ENCODE measurements around the gene DAND5. TPM values are rescaled to one million over a fixed set of nuclear protein-coding genes. Genes with fewer than 3 reads are reported as not detected.

DAND5 gene
- total RNA-seq, 5 donors from 2014 or later (not counting 1 experiment from before 2014, with no cell fraction given) = not detected

DNA sequence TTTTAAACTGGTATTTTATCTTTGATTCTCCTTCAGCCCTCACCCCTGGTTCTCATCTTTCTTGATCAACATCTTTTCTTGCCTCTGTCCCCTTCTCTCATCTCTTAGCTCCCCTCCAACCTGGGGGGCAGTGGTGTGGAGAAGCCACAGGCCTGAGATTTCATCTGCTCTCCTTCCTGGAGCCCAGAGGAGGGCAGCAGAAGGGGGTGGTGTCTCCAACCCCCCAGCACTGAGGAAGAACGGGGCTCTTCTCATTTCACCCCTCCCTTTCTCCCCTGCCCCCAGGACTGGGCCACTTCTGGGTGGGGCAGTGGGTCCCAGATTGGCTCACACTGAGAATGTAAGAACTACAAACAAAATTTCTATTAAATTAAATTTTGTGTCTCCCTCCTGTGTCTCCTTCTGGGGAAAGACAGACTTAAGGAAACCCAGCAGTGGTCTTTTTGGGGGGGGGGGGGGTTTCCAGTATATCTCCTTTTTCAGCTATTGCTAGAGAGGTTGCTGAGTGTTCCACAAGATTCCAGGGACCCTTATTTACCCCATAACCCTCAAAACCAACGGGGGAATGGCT lies 25.2 kb upstream of the DAND5 start:
- DNase-seq (no peak), ATAC-seq (replicated peaks in 1 of 4) (no peak)
- Mint-ChIP-seq H3K4me3 (peak overlapping the region in 1 of 3 donors; percentile 93), H3K4me1 (peaks cover 56 to 66% (median 64%) of the 10 kb centered on the region in 3 donors), H3K27ac (peak overlapping the region in 1 of 2 donors; percentile 90), H3K27me3 (no peaks in the 10 kb centered on the region), H3K9me3 (no peaks in the 10 kb centered on the region), H3K36me3 (peaks cover 43% of the 10 kb centered on the region)
- Histone ChIP-seq H3K27ac (ENCODE audit: low read length) (peak overlapping the region; percentile 89), H3K27me3 (replicated peaks in 1 of 2; ENCODE audit: control insufficient read depth in 2 of 2, extremely low read depth in 1 of 2, insufficient read depth in 2 of 2, low read length in 1 of 2) (no peaks in the 10 kb centered on the region), H3K36me3 (ENCODE audit: control insufficient read depth in 2 of 2, extremely low read depth in 1 of 2, insufficient read depth in 1 of 2, low read length in 1 of 2) (peaks cover 17 to 75% of the 10 kb centered on the region in 2 donors), H3K4me1 (ENCODE audit: control insufficient read depth in 1 of 2, extremely low read depth in 1 of 2, insufficient read depth in 2 of 2, low read length in 2 of 2) (peaks cover 15 to 75% of the 10 kb centered on the region in 2 experiments), H3K9me3 (no peaks in the 10 kb centered on the region), H3K4me3 (ENCODE audit: control insufficient read depth in 1 of 2, extremely low read depth in 1 of 2, low read length in 1 of 2) (no peak overlapping the region)
- WGBS (ENCODE audit: insufficient coverage) = no CpG with 5 or more reads among the region's 2 CpGs
- ChIA-PET POLR2A (no interaction called here), CTCF (interaction anchor here in 1 of 2 donors (0.7 kb wide), 1 partner anchor 25 kb away, joined by 4 read pairs; the partner anchor contains the start of gene SYCE2)

DNA sequence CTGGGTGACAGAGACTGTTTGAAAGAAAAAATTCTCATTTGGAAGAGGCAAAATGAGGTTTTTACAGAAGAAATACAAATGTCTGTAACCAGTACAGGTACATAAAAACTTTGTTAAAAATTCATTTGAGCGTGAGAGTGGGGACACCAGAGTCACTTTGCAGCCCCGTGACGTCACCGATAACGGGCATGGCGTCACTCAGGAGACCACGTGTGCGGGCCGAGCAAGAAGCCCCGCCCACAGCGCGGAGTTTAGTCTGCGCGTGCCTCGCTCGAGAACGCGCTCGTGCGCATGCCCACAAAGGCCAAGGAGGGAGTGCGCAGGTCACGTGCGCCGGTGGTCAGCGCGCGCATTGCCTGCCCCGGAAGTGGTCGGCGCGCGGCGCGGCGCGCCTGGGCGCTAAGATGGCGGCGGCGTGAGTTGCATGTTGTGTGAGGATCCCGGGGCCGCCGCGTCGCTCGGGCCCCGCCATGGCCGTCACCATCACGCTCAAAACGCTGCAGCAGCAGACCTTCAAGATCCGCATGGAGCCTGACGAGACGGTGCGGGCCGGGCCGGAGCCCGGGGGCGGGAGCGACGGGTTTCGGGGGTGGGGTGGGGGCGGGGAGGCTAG lies 23.8 kb upstream of the DAND5 start, which contains the start of gene RAD23A:
Gene RAD23A, plus strand, starts transcription at position 384 of the 613 bp plus-strand sequence. Its CDS starts 87 bp downstream, at position 471.
- Histone ChIP-seq H3K9me3 (no peaks in the 10 kb centered on the region), H3K36me3 (ENCODE audit: control insufficient read depth in 2 of 2, extremely low read depth in 1 of 2, insufficient read depth in 1 of 2, low read length in 1 of 2) (peaks cover 14 to 72% of the 10 kb centered on the region in 2 donors), H3K27ac (ENCODE audit: low read length) (peak within 1 kb of the TSS; percentile 89), H3K27me3 (replicated peaks in 1 of 2; ENCODE audit: control insufficient read depth in 2 of 2, extremely low read depth in 1 of 2, insufficient read depth in 2 of 2, low read length in 1 of 2) (no peaks in the 10 kb centered on the region), H3K4me1 (ENCODE audit: control insufficient read depth in 1 of 2, extremely low read depth in 1 of 2, insufficient read depth in 2 of 2, low read length in 2 of 2) (peaks cover 5 to 61% of the 10 kb centered on the region in 2 experiments), H3K4me3 (ENCODE audit: control insufficient read depth in 1 of 2, extremely low read depth in 1 of 2, low read length in 1 of 2) (peak within 1 kb of the TSS; percentile 60 to 75)
- H3K36me3 Mint-ChIP-seq = peaks cover 39% of the 10 kb centered on the region
- DNase-seq (peak; percentile 95 to 100 (median 97)), ATAC-seq (replicated peaks in 1 of 4) (peak; percentile 80 to 86 (median 84))
- ChIA-PET CTCF (no interaction called here), POLR2A (interaction anchor here in 1 of 2 donors (0.5 kb wide), 1 partner anchor 22 kb away, joined by 3 read pairs; no protein-coding TSS in a partner anchor)
- no peaks in the 10 kb centered on the region for H3K27me3 Mint-ChIP-seq
- peak within 1 kb of the TSS; percentile 86 to 93 (median 88) for H3K4me3 Mint-ChIP-seq
- WGBS (ENCODE audit: insufficient coverage) = under 1% methylated on average over 60 of the region's 62 CpGs
- peak within 1 kb of the TSS; percentile 91 to 92 for H3K27ac Mint-ChIP-seq
- H3K9me3 Mint-ChIP-seq = no peaks in the 10 kb centered on the region
- peaks cover 42 to 54% (median 52%) of the 10 kb centered on the region in 3 donors for H3K4me1 Mint-ChIP-seq

DNA sequence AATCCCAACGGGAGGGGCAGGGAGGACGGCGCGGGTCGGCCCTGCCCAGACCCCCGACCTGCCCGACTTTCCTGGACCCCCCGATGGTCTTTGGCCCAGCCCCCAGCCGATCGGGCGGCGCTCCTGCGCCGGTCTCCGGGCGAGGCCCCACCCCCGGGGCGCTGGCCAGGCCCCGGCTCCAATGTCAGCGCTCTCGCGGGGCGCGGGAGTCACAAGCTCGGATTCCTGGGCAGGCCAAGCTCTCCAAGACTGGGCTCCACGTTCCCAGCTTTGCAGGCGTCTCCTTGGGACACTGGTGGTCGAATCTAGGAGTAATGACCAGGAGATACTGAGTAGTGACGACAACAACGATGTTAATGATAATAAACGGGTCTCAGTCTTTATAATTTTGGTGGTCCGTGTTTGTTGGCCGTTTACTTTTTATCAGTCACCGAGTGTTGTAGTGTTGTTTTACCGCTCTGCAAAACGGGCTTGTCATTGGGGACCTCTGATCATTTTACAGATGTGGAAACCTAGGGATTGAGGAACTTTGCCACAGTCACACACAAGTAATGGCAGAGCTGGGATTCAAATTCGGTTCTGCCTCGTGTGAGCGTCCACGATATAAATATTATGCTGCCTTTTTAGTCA lies 23.2 kb upstream of the DAND5 start:
- no peaks in the 10 kb centered on the region for H3K9me3 ChIP-seq
- 0% methylated on average over 35 of the region's 40 CpGs for WGBS (ENCODE audit: insufficient coverage)
- POLR2A ChIA-PET = interaction anchor here in 1 of 2 donors (0.5 to 0.6 kb wide), 2 partner anchors 18 to 21 kb away, joined by 3 to 11 read pairs; no protein-coding TSS in a partner anchor

DNA sequence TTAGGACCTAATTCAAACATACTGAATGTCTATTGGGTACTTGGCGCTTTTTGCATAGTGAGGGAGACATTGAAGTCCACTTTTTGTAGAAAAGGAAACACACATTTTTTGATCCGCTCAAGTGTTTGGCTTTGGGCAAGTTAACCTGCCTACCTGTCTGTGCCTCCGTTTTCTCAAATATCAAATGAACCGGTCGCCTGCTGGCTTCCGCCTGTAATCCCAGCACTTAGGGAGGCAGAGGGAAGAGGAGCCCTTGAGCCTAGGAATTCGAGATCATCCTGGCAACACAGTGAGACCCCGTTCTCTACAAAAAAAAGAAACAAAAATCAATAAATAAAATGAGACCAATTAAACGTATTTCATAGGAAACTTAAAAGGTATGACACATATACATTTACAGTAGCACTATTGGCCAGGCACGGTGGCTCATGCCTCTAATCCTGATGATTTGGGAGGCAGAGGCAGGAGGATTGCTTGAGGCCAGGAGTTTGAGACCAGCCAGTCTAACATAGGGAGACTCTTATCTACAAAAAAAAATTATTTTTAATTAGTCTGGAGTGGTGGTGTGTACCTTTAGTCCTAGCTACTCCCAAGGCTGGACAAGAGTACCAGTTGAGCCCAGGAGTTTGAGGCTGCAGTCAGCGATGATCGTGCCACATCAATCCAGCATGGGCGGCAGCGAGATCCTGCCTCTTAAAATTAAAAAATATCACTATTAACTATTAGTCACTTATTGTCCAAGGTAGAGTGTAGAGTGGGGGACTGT lies 22.5 kb upstream of the DAND5 start:
- Histone ChIP-seq H3K27ac (ENCODE audit: low read length) (peak overlapping the region; percentile 89), H3K36me3 (ENCODE audit: control insufficient read depth in 2 of 2, extremely low read depth in 1 of 2, insufficient read depth in 1 of 2, low read length in 1 of 2) (peaks cover 11 to 63% of the 10 kb centered on the region in 2 donors), H3K4me1 (ENCODE audit: control insufficient read depth in 1 of 2, extremely low read depth in 1 of 2, insufficient read depth in 2 of 2, low read length in 2 of 2) (peaks cover 5 to 50% of the 10 kb centered on the region in 2 experiments), H3K27me3 (replicated peaks in 1 of 2; ENCODE audit: control insufficient read depth in 2 of 2, extremely low read depth in 1 of 2, insufficient read depth in 2 of 2, low read length in 1 of 2) (no peaks in the 10 kb centered on the region), H3K4me3 (ENCODE audit: control insufficient read depth in 1 of 2, extremely low read depth in 1 of 2, low read length in 1 of 2) (peak overlapping the region; percentile 60 to 75), H3K9me3 (no peaks in the 10 kb centered on the region)
- no CpG with 5 or more reads among the region's 14 CpGs for WGBS (ENCODE audit: insufficient coverage)
- peak overlapping the region; percentile 86 to 93 (median 86) for H3K4me3 Mint-ChIP-seq
- H3K4me1 Mint-ChIP-seq = peaks cover 37 to 44% (median 42%) of the 10 kb centered on the region in 3 donors
- no peaks in the 10 kb centered on the region for H3K27me3 Mint-ChIP-seq
- no peaks in the 10 kb centered on the region for H3K9me3 Mint-ChIP-seq
- ATAC-seq (replicated peaks in 1 of 4) = no peak
- H3K27ac Mint-ChIP-seq = peak overlapping the region; percentile 85 to 91
- DNase-seq = no peak
- peaks cover 40% of the 10 kb centered on the region for H3K36me3 Mint-ChIP-seq
- POLR2A ChIA-PET = interaction anchor here in 1 of 2 donors (0.6 kb wide), 1 partner anchor 17 kb away, joined by 11 read pairs; no protein-coding TSS in a partner anchor
- CTCF ChIA-PET = interaction anchor here in 1 of 2 donors (1.4 kb wide), 1 partner anchor 18 kb away, joined by 4 read pairs; no protein-coding TSS in a partner anchor

More for the DNA sequence above, 23.2 kb upstream of the DAND5 start:
- H3K27ac Mint-ChIP-seq = peak overlapping the region; percentile 85 to 91
- no peaks in the 10 kb centered on the region for H3K9me3 Mint-ChIP-seq
- ATAC-seq (replicated peaks in 1 of 4) = peak; percentile 34 to 68 (median 62)
- H3K36me3 ChIP-seq (ENCODE audit: control insufficient read depth in 2 of 2, extremely low read depth in 1 of 2, insufficient read depth in 1 of 2, low read length in 1 of 2) = peaks cover 14 to 66% of the 10 kb centered on the region in 2 donors
- H3K36me3 Mint-ChIP-seq = peaks cover 37% of the 10 kb centered on the region
- CTCF ChIA-PET = no interaction called here
- peaks cover 37 to 47% (median 46%) of the 10 kb centered on the region in 3 donors for H3K4me1 Mint-ChIP-seq
- H3K27ac ChIP-seq (ENCODE audit: low read length) = peak overlapping the region; percentile 89
- peaks cover 5 to 56% of the 10 kb centered on the region in 2 experiments for H3K4me1 ChIP-seq (ENCODE audit: control insufficient read depth in 1 of 2, extremely low read depth in 1 of 2, insufficient read depth in 2 of 2, low read length in 2 of 2)
- peak in 17 of 35 experiments; percentile 9 to 57 (median 29) for DNase-seq
- no peaks in the 10 kb centered on the region for H3K27me3 Mint-ChIP-seq
- H3K4me3 ChIP-seq (ENCODE audit: control insufficient read depth in 1 of 2, extremely low read depth in 1 of 2, low read length in 1 of 2) = peak overlapping the region; percentile 60 to 75
- H3K4me3 Mint-ChIP-seq = peak overlapping the region; percentile 86 to 93 (median 86)
- H3K27me3 ChIP-seq (replicated peaks in 1 of 2; ENCODE audit: control insufficient read depth in 2 of 2, extremely low read depth in 1 of 2, insufficient read depth in 2 of 2, low read length in 1 of 2) = no peaks in the 10 kb centered on the region

GRCh38 chr19:12947702-12948611 lies 21.4 kb upstream of the DAND5 start:
- H3K4me1 ChIP-seq (ENCODE audit: control insufficient read depth in 1 of 2, extremely low read depth in 1 of 2, insufficient read depth in 2 of 2, low read length in 2 of 2) = peaks cover 5 to 40% of the 10 kb centered on the region in 2 experiments
- no peak overlapping the region for H3K27ac ChIP-seq (ENCODE audit: low read length)
- Mint-ChIP-seq H3K27me3 (no peaks in the 10 kb centered on the region), H3K4me3 (peak overlapping the region in 2 of 3 donors; percentile 11 to 13), H3K4me1 (peaks cover 35 to 38% (median 37%) of the 10 kb centered on the region in 3 donors), H3K27ac (peak overlapping the region in 1 of 2 donors; percentile 41), H3K36me3 (peaks cover 33% of the 10 kb centered on the region), H3K9me3 (no peaks in the 10 kb centered on the region)
- no peaks in the 10 kb centered on the region for H3K27me3 ChIP-seq (replicated peaks in 1 of 2; ENCODE audit: control insufficient read depth in 2 of 2, extremely low read depth in 1 of 2, insufficient read depth in 2 of 2, low read length in 1 of 2)
- H3K36me3 ChIP-seq (ENCODE audit: control insufficient read depth in 2 of 2, extremely low read depth in 1 of 2, insufficient read depth in 1 of 2, low read length in 1 of 2) = peaks cover 16 to 64% of the 10 kb centered on the region in 2 donors
- DNase-seq (no peak), ATAC-seq (replicated peaks in 1 of 4) (no peak)
- no peak overlapping the region for H3K4me3 ChIP-seq (ENCODE audit: control insufficient read depth in 1 of 2, extremely low read depth in 1 of 2, low read length in 1 of 2)
- POLR2A ChIA-PET = no interaction called here
- no peaks in the 10 kb centered on the region for H3K9me3 ChIP-seq
- CTCF ChIA-PET = interaction anchor here (0.6 to 1.4 kb wide), 3 partner anchors 17 to 63 kb away, joined by 3 to 4 read pairs (median 3); no protein-coding TSS in a partner anchor
- WGBS (ENCODE audit: insufficient coverage) = 94% methylated on average over 23 of the region's 28 CpGs
